ENCODE data around the gene AEBP2.
"Not testable (repeated sequence)": the region's sequence is repeated elsewhere in the genome, so short reads cannot be mapped to it uniquely, and the experiment has no call there.

AEBP2 gene

GRCh38 chr12:19454837-19455236 lies 15.5 kb downstream of the AEBP2 start:
- no peak for DNase-seq (ENCODE audit: low read depth in 2 of 2)

- DNase-seq (ENCODE audit: low read depth in 2 of 2), result no peak
Measured at GRCh38 chr12:19456176-19456575, 16.9 kb downstream of the AEBP2 start.

GRCh38 chr12:19457561-19457960 lies 18.3 kb downstream of the AEBP2 start:
- no peak for DNase-seq (ENCODE audit: low read depth in 2 of 2)

- DNase-seq (ENCODE audit: low read depth in 2 of 2), result no peak
Measured at GRCh38 chr12:19458733-19459132, 19.4 kb downstream of the AEBP2 start.

GRCh38 chr12:19461999-19462398 lies 22.7 kb downstream of the AEBP2 start:
- DNase-seq (ENCODE audit: low read depth in 2 of 2), result no peak

GRCh38 chr12:19462406-19462805 lies 23.1 kb downstream of the AEBP2 start:
- no peak for DNase-seq (ENCODE audit: low read depth in 2 of 2)

GRCh38 chr12:19464192-19464580 lies 24.9 kb downstream of the AEBP2 start:
- DNase-seq (ENCODE audit: low read depth in 2 of 2), result no peak

GRCh38 chr12:19465711-19466110 lies 26.4 kb downstream of the AEBP2 start:
- DNase-seq (ENCODE audit: low read depth in 2 of 2), result no peak

- DNase-seq (ENCODE audit: low read depth in 2 of 2), result no peak
Measured at GRCh38 chr12:19474147-19474546, 34.9 kb downstream of the AEBP2 start.

GRCh38 chr12:19475884-19476505 lies 36.7 kb downstream of the AEBP2 start:
- not testable (repeated sequence) for DNase-seq (ENCODE audit: low read depth in 2 of 2)

GRCh38 chr12:19477071-19477470 lies 37.8 kb downstream of the AEBP2 start:
- no peak for DNase-seq (ENCODE audit: low read depth in 2 of 2)

GRCh38 chr12:19480459-19480858 lies 41.2 kb downstream of the AEBP2 start:
- no peak for DNase-seq (ENCODE audit: low read depth in 2 of 2)

- no peak for DNase-seq (ENCODE audit: low read depth in 2 of 2)
Measured at GRCh38 chr12:19482036-19482435, 42.7 kb downstream of the AEBP2 start.

- peak; percentile 11 to 31 for DNase-seq (ENCODE audit: low read depth in 2 of 2)
Measured at GRCh38 chr12:19482551-19483109, 43.3 kb downstream of the AEBP2 start.

- DNase-seq (ENCODE audit: low read depth in 2 of 2), result no peak
Measured at GRCh38 chr12:19483727-19484126, 44.4 kb downstream of the AEBP2 start.

- no peak for DNase-seq (ENCODE audit: low read depth in 2 of 2)
Measured at GRCh38 chr12:19484738-19485137, 45.4 kb downstream of the AEBP2 start.

- no peak for DNase-seq (ENCODE audit: low read depth in 2 of 2)
Measured at GRCh38 chr12:19485240-19485639, 45.9 kb downstream of the AEBP2 start.

GRCh38 chr12:19489168-19489567 lies 49.9 kb downstream of the AEBP2 start:
- peak in 1 of 2 donors; percentile 3 for DNase-seq (ENCODE audit: low read depth in 2 of 2)

GRCh38 chr12:19490908-19491307 lies 51.6 kb downstream of the AEBP2 start:
- no peak for DNase-seq (ENCODE audit: low read depth in 2 of 2)

- no peak for DNase-seq (ENCODE audit: low read depth in 2 of 2)
Measured at GRCh38 chr12:19491863-19492262, 52.6 kb downstream of the AEBP2 start.

- DNase-seq (ENCODE audit: low read depth in 2 of 2), result no peak
Measured at GRCh38 chr12:19496219-19496878, 57.1 kb downstream of the AEBP2 start.

GRCh38 chr12:19498099-19498498 lies 58.8 kb downstream of the AEBP2 start:
- DNase-seq (ENCODE audit: low read depth in 2 of 2), result no peak

GRCh38 chr12:19499030-19499429 lies 59.7 kb downstream of the AEBP2 start:
- DNase-seq (ENCODE audit: low read depth in 2 of 2), result no peak

All from activated CD4-positive, alpha-beta T cell treated with anti-CD3 and anti-CD28 coated beads for 24 hours (primary cell).